Measurements from ENCODE around the gene PRRG1. TPM values are rescaled to one million over a fixed set of nuclear protein-coding genes. Genes with fewer than 3 reads are reported as not detected.
A peak's percentile ranks its signal among the peaks of the same experiment; 100 is the strongest.
"Not testable (repeated sequence)": the region's sequence is repeated elsewhere in the genome, so short reads cannot be mapped to it uniquely, and the experiment has no call there.

Gene PRRG1
- total RNA-seq: 10 to 100 TPM; 10.9 to 21.8 (median 18.2) TPM

GRCh38 chrX:37349221-37350033, at the start of gene PRRG1:
TSS of gene PRRG1 (plus strand) at chrX:37349364. CDS start at chrX:37406250, 56,886 bp downstream.
- DNase-seq (ENCODE audit: low spot score) (no peak), ATAC-seq (ENCODE audit: low FRiP score) (peak; percentile 89)
- TF ChIP-seq, protein P1, sequence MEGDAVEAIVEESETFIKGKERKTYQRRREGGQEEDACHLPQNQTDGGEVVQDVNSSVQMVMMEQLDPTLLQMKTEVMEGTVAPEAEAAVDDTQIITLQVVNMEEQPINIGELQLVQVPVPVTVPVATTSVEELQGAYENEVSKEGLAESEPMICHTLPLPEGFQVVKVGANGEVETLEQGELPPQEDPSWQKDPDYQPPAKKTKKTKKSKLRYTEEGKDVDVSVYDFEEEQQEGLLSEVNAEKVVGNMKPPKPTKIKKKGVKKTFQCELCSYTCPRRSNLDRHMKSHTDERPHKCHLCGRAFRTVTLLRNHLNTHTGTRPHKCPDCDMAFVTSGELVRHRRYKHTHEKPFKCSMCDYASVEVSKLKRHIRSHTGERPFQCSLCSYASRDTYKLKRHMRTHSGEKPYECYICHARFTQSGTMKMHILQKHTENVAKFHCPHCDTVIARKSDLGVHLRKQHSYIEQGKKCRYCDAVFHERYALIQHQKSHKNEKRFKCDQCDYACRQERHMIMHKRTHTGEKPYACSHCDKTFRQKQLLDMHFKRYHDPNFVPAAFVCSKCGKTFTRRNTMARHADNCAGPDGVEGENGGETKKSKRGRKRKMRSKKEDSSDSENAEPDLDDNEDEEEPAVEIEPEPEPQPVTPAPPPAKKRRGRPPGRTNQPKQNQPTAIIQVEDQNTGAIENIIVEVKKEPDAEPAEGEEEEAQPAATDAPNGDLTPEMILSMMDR (IDR thresholded peaks at IDR 0.05): no peak

DNA sequence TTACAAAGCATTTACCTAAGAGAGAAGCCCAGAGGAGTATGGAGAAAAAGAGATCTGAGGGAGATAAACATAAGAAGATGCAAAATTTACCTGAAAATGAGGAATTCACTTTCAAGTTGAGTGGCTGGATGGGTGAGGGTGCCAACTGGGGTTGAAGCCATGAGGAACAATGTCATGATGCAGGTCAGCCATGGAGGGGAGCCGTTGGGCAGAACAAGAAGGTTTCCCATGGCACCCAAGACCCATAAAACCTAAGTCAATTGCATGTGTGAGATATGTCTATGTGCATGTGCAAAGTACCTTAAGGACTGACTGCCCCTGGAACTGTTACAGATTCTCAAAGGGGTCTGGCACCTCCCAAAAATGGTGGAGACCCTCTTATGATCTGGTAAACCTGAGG, 46.6 kb upstream of the PRRG1 start:
- no peak for ATAC-seq (ENCODE audit: low FRiP score)
- DNase-seq (ENCODE audit: low spot score): no peak
- TF ChIP-seq, protein P1 (IDR thresholded peaks at IDR 0.05): no peak

- not testable (repeated sequence) for ATAC-seq (ENCODE audit: low FRiP score); DNase-seq (ENCODE audit: low spot score)
Measured at GRCh38 chrX:37305238-37305637, 43.9 kb upstream of the PRRG1 start.

GRCh38 chrX:37314531-37314930, 34.6 kb upstream of the PRRG1 start:
- ATAC-seq (ENCODE audit: low FRiP score): no peak
- TF ChIP-seq, protein P1 (IDR thresholded peaks at IDR 0.05): no peak
- DNase-seq (ENCODE audit: low spot score): no peak

- DNase-seq (ENCODE audit: low spot score): no peak
- TF ChIP-seq, protein P1 (IDR thresholded peaks at IDR 0.05): no peak
- no peak for ATAC-seq (ENCODE audit: low FRiP score)
Measured at GRCh38 chrX:37315511-37316248, 33.5 kb upstream of the PRRG1 start.

GRCh38 chrX:37320541-37321203, 28.5 kb upstream of the PRRG1 start:
- DNase-seq (ENCODE audit: low spot score): no peak
- no peak for ATAC-seq (ENCODE audit: low FRiP score)
- TF ChIP-seq, protein P1 (IDR thresholded peaks at IDR 0.05): no peak

GRCh38 chrX:37330642-37331041, 18.5 kb upstream of the PRRG1 start:
- ATAC-seq (ENCODE audit: low FRiP score): no peak
- TF ChIP-seq, protein P1 (IDR thresholded peaks at IDR 0.05): no peak
- no peak for DNase-seq (ENCODE audit: low spot score)

Data from omental fat pad (tissue), 4 donors.